Epithelial cell of proximal tubule (primary cell): Measurements from ENCODE around the gene ESR1. TPM values are rescaled to one million over a fixed set of nuclear protein-coding genes. Genes with fewer than 3 reads are reported as not detected.

Experiments
- DNase-seq: peaks from one replicate; pipeline ENCODE4 v3.0.0-alpha.2; 2011; ENCODE audit warnings: low read depth
- H3K4me3 ChIP-seq: 2 replicates; pipeline ENCODE4 v1.5.1; 2011; ENCODE audit warnings: low read depth, mild to moderate bottlenecking, low read length
- total RNA-seq: library from RNA; depleted of rRNA; stranded (reverse); fragments of >200 nt; gene quantifications from 2 replicates; pipeline ENCODE4 v1.2.3, GENCODE V29; 2015
- TF ChIP-seq, protein P1 (sequence below): conservative IDR thresholded peaks from 2 replicates; pipeline ENCODE4 v1.5.1; 2012; ENCODE audit warnings: low read depth, mild to moderate bottlenecking, low read length

Gene ESR1
- total RNA-seq, 1 donor from 2014 or later: not detected

DNA sequence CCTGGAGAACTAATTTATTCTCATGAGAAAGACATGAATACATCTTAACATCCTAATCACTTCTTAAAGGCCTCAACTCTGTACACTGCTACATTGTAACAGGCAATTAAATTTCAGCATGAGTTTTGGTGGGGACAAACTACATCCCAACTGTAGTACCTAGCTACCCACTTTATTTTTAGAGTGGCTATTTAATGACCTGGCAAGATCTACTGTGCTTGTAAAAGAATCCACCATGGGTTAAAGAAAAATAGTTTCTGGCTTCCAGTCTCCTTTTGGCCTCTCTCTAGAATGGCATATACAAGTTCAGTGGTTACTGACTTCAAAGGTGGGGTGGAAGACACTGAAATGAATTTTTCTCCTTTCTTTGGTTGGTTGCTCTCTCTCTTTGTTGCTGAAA lies 193.9 kb downstream of the ESR1 start:
- H3K4me3 ChIP-seq: no peak overlapping the region
- TF ChIP-seq, protein P1, sequence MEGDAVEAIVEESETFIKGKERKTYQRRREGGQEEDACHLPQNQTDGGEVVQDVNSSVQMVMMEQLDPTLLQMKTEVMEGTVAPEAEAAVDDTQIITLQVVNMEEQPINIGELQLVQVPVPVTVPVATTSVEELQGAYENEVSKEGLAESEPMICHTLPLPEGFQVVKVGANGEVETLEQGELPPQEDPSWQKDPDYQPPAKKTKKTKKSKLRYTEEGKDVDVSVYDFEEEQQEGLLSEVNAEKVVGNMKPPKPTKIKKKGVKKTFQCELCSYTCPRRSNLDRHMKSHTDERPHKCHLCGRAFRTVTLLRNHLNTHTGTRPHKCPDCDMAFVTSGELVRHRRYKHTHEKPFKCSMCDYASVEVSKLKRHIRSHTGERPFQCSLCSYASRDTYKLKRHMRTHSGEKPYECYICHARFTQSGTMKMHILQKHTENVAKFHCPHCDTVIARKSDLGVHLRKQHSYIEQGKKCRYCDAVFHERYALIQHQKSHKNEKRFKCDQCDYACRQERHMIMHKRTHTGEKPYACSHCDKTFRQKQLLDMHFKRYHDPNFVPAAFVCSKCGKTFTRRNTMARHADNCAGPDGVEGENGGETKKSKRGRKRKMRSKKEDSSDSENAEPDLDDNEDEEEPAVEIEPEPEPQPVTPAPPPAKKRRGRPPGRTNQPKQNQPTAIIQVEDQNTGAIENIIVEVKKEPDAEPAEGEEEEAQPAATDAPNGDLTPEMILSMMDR: no peak
- DNase-seq: no peak

DNA sequence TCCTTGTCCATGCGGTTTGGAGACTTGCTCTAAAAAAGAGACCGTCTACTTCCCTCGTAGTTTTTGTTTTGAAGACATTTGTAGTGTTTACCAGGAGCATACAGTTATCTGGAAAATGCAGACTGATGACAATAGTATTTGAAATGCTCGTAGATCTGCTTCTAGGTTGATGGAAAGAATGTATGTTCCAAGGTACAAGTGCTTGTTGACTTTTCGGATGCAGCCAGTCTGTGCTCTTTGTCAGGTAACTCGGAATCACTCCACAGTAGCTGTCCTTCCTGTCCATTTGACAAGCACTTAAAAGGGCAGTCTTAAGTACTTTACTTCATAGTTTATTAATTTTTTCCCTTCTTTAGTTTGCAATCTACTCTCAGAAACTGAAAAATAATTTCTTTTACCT lies 194.8 kb downstream of the ESR1 start:
- no peak overlapping the region for H3K4me3 ChIP-seq
- TF ChIP-seq, protein P1: no peak
- no peak for DNase-seq

DNA sequence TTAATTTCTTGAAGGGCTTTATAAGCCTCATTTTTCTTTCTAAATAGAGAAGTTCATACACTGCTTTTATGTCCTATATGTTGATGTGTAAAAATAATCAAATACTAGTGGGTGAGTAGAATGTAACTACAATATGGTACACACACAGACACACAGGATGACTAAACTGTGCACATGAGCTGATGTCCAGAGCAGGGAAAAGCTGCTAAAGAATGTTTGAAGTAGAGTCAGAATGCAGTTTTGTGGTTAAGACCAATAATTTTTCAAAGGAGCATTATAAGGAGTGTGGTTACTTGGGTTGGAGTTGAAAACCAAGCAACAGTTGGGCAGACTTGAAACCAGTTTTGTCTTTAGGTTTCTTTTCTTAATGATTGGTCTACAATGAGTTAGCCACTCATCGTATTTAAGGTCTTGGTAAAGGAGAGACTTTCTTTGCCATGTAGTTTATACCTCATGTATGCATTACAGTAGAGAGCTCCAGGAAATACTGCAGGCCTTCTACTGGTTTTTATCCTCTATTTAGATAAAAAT lies 196.6 kb downstream of the ESR1 start:
- TF ChIP-seq, protein P1: no peak
- DNase-seq: no peak
- H3K4me3 ChIP-seq: no peak overlapping the region

DNA sequence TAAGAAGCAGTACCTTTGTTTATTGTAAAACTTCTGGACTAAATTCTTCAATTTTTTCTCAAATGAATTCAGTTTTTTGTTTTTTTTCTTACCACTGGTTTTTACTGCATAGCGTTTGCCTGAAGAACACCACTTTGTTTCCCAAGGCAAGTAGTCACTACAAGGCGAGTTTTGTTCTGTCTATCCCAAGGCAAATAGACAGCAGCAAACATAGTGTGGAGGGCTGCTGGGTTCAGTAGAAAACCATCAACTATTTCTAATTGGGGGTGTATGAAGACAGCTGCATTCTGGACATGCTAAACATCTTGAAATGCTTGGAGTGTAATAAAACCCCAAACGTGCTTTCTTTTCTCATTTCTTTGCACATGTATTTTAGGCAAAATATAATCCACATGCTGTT lies 197.4 kb downstream of the ESR1 start:
- no peak for DNase-seq
- TF ChIP-seq, protein P1: no peak
- H3K4me3 ChIP-seq: no peak overlapping the region

DNA sequence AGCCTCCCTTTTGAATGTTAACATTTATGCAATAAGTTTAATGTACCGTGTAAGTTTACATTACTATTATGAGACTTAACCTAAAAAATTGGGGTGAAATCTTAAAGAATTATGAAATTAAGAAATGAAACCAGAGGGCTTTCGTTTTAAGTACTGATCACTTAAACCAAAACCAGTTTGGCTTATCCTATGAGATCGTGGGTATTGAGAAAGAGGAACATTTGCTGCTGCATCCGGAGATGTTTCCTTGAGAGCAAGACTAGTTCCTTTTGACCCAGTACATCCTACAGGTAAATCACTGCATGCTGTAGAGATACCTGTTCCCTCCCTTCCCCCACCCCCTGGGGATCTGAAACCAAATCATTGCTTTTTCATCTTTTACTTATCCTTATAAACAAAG lies 201.3 kb downstream of the ESR1 start:
- H3K4me3 ChIP-seq: no peak overlapping the region
- DNase-seq: no peak
- TF ChIP-seq, protein P1: no peak

DNA sequence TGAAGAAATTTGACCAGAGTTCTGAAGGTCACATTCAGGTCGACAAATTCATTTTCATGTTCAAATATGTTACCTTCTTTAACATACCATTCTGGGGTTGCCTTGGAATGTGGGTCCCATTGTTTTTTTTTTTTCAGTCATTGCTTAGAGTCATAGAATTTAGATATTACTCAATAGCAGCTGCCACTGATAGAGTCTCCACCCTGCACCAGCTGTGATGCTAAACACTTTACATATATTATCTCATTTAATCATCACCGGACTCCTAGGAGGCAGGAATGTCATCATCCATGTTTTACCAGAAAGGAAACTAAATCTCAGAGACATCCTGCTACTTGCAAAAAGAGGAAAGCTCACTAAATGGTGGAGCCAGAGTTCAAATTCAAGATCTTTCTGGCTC lies 204.7 kb downstream of the ESR1 start:
- TF ChIP-seq, protein P1: no peak

DNA sequence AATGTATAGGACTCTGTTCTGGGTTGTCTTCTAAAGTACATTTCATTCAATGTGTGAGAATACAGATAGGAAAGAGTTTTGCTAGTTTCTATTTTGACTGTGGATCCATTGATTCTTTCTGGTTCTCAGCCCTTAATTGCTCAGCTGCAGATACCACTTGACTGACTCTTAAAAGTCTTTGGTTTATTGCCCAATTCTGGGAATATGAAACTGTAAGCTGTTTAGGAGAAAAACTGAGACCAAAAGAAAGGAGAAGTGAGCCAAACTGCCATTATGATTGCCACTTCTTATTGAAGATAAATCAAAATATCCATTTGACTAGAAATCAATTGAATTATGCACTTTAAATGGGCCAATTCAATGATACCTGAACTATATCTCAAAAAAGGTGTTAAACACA lies 211.4 kb downstream of the ESR1 start:
- no peak for DNase-seq
- TF ChIP-seq, protein P1: no peak
- no peak overlapping the region for H3K4me3 ChIP-seq

More for the DNA sequence above, 204.7 kb downstream of the ESR1 start:
- no peak for DNase-seq
- no peak overlapping the region for H3K4me3 ChIP-seq
